Stomach smooth muscle (tissue), 2 donors: ENCODE results near the gene KCTD21.

Experiments
- H3K27ac ChIP-seq: one replicate; pipeline ENCODE4 v1.7.0; 2013; ENCODE audit warnings: mild to moderate bottlenecking, low read length, inconsistent platforms
- H3K27me3 ChIP-seq, 2 donors: one replicate each; pipeline ENCODE4 v1.7.0; 2013; ENCODE audit warnings: low read length in 2 of 2; ENCODE audit not compliant: insufficient read depth in 2 of 2, control insufficient read depth in 1 of 2
- H3K36me3 ChIP-seq, 2 donors: one replicate each; pipeline ENCODE4 v1.7.0; 2013; ENCODE audit warnings: low read length in 2 of 2; ENCODE audit not compliant: control insufficient read depth in 2 of 2, insufficient read depth in 2 of 2
- H3K4me1 ChIP-seq: one replicate; pipeline ENCODE4 v1.7.0; 2013; ENCODE audit warnings: low read length; ENCODE audit not compliant: control insufficient read depth, insufficient read depth
- H3K4me3 ChIP-seq, 2 donors: one replicate each; pipeline ENCODE4 v1.7.0; 2013; ENCODE audit warnings: low read length in 2 of 2
- H3K9ac ChIP-seq, 2 donors: one replicate each; pipeline ENCODE4 v1.7.0; 2013; ENCODE audit warnings: low read length in 2 of 2, mild to moderate bottlenecking in 1 of 2
- H3K9me3 ChIP-seq, 2 donors: one replicate each; pipeline ENCODE4 v1.7.0; 2013; ENCODE audit warnings: low read length in 2 of 2; ENCODE audit not compliant: control insufficient read depth in 2 of 2
- donor health status: healthy.
- donor health status: Pancreatic carcinoma.

The KCTD21 gene

GRCh38 chr11:78158987-78159652 is 29.3 kb downstream of the KCTD21 start:
- Histone ChIP-seq H3K4me3 (no peak overlapping the region), H3K36me3 (no peaks in the 10 kb centered on the region), H3K27ac (peak overlapping the region; percentile 60), H3K27me3 (no peaks in the 10 kb centered on the region), H3K9ac (peak overlapping the region in 1 of 2 donors; percentile 9), H3K4me1 (peaks cover 51% of the 10 kb centered on the region), H3K9me3 (no peaks in the 10 kb centered on the region)

GRCh38 chr11:78156127-78156844 is 32.1 kb downstream of the KCTD21 start:
- H3K9me3 ChIP-seq, result no peaks in the 10 kb centered on the region
- H3K27ac ChIP-seq, result no peak overlapping the region
- H3K27me3 ChIP-seq, result no peaks in the 10 kb centered on the region
- H3K4me1 ChIP-seq, result peaks cover 24% of the 10 kb centered on the region
- no peaks in the 10 kb centered on the region for H3K36me3 ChIP-seq
- no peak overlapping the region for H3K9ac ChIP-seq
- H3K4me3 ChIP-seq, result no peak overlapping the region

GRCh38 chr11:78151804-78152203 is 36.6 kb downstream of the KCTD21 start:
- Histone ChIP-seq H3K27me3 (no peaks in the 10 kb centered on the region), H3K9me3 (no peaks in the 10 kb centered on the region), H3K4me3 (no peak overlapping the region), H3K9ac (no peak overlapping the region), H3K27ac (no peak overlapping the region), H3K36me3 (no peaks in the 10 kb centered on the region), H3K4me1 (peaks cover 15% of the 10 kb centered on the region)

GRCh38 chr11:78150754-78151153 is 37.7 kb downstream of the KCTD21 start:
- Histone ChIP-seq H3K4me1 (peaks cover 9% of the 10 kb centered on the region), H3K27me3 (no peaks in the 10 kb centered on the region), H3K9ac (no peak overlapping the region), H3K9me3 (no peaks in the 10 kb centered on the region), H3K27ac (no peak overlapping the region), H3K36me3 (no peaks in the 10 kb centered on the region), H3K4me3 (no peak overlapping the region)

GRCh38 chr11:78150346-78150745 is 38.1 kb downstream of the KCTD21 start:
- Histone ChIP-seq H3K9ac (no peak overlapping the region), H3K4me3 (no peak overlapping the region), H3K4me1 (peaks cover 9% of the 10 kb centered on the region), H3K27ac (no peak overlapping the region), H3K27me3 (no peaks in the 10 kb centered on the region), H3K9me3 (no peaks in the 10 kb centered on the region), H3K36me3 (no peaks in the 10 kb centered on the region)

- no peaks in the 10 kb centered on the region for H3K9me3 ChIP-seq
- H3K9ac ChIP-seq, result no peak overlapping the region
- H3K4me1 ChIP-seq, result peaks cover 9% of the 10 kb centered on the region
- H3K27ac ChIP-seq, result no peak overlapping the region
- no peak overlapping the region for H3K4me3 ChIP-seq
- no peaks in the 10 kb centered on the region for H3K27me3 ChIP-seq
- H3K36me3 ChIP-seq, result no peaks in the 10 kb centered on the region
These were observed 38.8 kb downstream of the KCTD21 start for GRCh38 chr11:78149646-78150045.

GRCh38 chr11:78147807-78148206 is 40.6 kb downstream of the KCTD21 start:
- Histone ChIP-seq H3K27me3 (no peaks in the 10 kb centered on the region), H3K9ac (no peak overlapping the region), H3K27ac (no peak overlapping the region), H3K4me3 (no peak overlapping the region), H3K9me3 (no peaks in the 10 kb centered on the region), H3K4me1 (peaks cover 9% of the 10 kb centered on the region), H3K36me3 (peaks cover 0 to 2% of the 10 kb centered on the region in 2 donors)

- peaks cover 0 to 2% of the 10 kb centered on the region in 2 donors for H3K36me3 ChIP-seq
- no peaks in the 10 kb centered on the region for H3K27me3 ChIP-seq
- H3K27ac ChIP-seq, result no peak overlapping the region
- peaks cover 9% of the 10 kb centered on the region for H3K4me1 ChIP-seq
- H3K9me3 ChIP-seq, result no peaks in the 10 kb centered on the region
- H3K4me3 ChIP-seq, result no peak overlapping the region
- H3K9ac ChIP-seq, result no peak overlapping the region
These were observed 42.9 kb downstream of the KCTD21 start for GRCh38 chr11:78145511-78146025.

- Histone ChIP-seq H3K4me3 (peak overlapping the region; percentile 10 to 99), H3K9ac (no peak overlapping the region), H3K27ac (no peak overlapping the region)
These were observed 47.9 kb downstream of the KCTD21 start for GRCh38 chr11:78140392-78141077.

GRCh38 chr11:78139422-78140391 is 48.7 kb downstream of the KCTD21 start, which contains the start of gene ALG8:
ALG8 (minus strand) TSS chr11:78139626; CDS start chr11:78139588, 38 bp downstream.
- Histone ChIP-seq H3K9me3 (no peaks in the 10 kb centered on the region), H3K4me1 (peaks cover 7% of the 10 kb centered on the region), H3K27ac (peak within 1 kb of the TSS; percentile 62), H3K27me3 (no peaks in the 10 kb centered on the region), H3K36me3 (peaks cover under 1 to 2% of the 10 kb centered on the region in 2 donors), H3K4me3 (peak within 1 kb of the TSS; percentile 85 to 99), H3K9ac (peak within 1 kb of the TSS; percentile 84 to 87)

More at GRCh38 chr11:78140392-78141077, 47.9 kb downstream of the KCTD21 start:
- no peaks in the 10 kb centered on the region for H3K9me3 ChIP-seq
- peaks cover 7% of the 10 kb centered on the region for H3K4me1 ChIP-seq
- H3K36me3 ChIP-seq, result peaks cover 0 to 2% of the 10 kb centered on the region in 2 donors
- H3K27me3 ChIP-seq, result no peaks in the 10 kb centered on the region
